Tibial nerve (tissue), 4 donors: Measurements from ENCODE around the gene OXA1L. TPM values are rescaled to one million over a fixed set of nuclear protein-coding genes. Genes with fewer than 3 reads are reported as not detected.
"Not testable (repeated sequence)": the region's sequence is repeated elsewhere in the genome, so short reads cannot be mapped to it uniquely, and the experiment has no call there.

ENCODE experiments used
- DNase-seq, 2 donors: peaks; one replicate each; pipeline ENCODE4 v3.0.0-alpha.2; 2019; ENCODE audit warnings: low spot score in 2 of 2
- H3K27ac ChIP-seq, 4 donors: fragments of 200-600 bp; sonication (generic) in 3 of 4; one replicate each; pipeline ENCODE4 v1.5.1; 2017 to 2019; ENCODE audit warnings: mild to moderate bottlenecking in 1 of 4
- H3K27me3 ChIP-seq, 2 donors: fragments of 200-600 bp; sonication (generic) in 1 of 2; one replicate each; pipeline versions ENCODE4 v1.5.1 to v1.6.0; 2017 to 2019
- H3K36me3 ChIP-seq, 3 donors: fragments of 200-600 bp; sonication (generic); one replicate each; pipeline ENCODE4 v1.5.1; 2018 to 2019
- H3K4me1 ChIP-seq, 4 donors: fragments of 200-600 bp; sonication (generic) in 3 of 4; one replicate each; pipeline ENCODE4 v1.5.1; 2017 to 2019
- H3K4me3 ChIP-seq, 4 donors: fragments of 200-600 bp; sonication (generic) in 3 of 4; one replicate each; pipeline ENCODE4 v1.5.1; 2017 to 2019; ENCODE audit warnings: mild to moderate bottlenecking in 1 of 4, moderate library complexity in 1 of 4
- H3K9me3 ChIP-seq, 4 donors: fragments of 200-600 bp; sonication (generic) in 3 of 4; one replicate each; pipeline ENCODE4 v1.5.1; 2017 to 2019
- CTCF ChIP-seq, 5 experiments: fragments of 200-600 bp in 3 of 5; fragments of 450-650 bp in 2 of 5; sonication (generic) in 3 of 5; IDR thresholded peaks; one replicate each; pipeline ENCODE4 v1.5.1; 2016 to 2019; ENCODE audit warnings: antibody characterized with exemption in 5 of 5, mild to moderate bottlenecking in 3 of 5, moderate library complexity in 2 of 5
- EP300 ChIP-seq, 2 donors: sonication (generic); formaldehyde crosslinking; IDR thresholded peaks; one replicate each; pipeline ENCODE4 v1.6.1; 2017; ENCODE audit warnings: antibody characterized with exemption in 2 of 2, mild to moderate bottlenecking in 1 of 2
- POLR2A ChIP-seq, 2 donors: fragments of 450-650 bp; IDR thresholded peaks; one replicate each; pipeline ENCODE4 v1.6.1; 2017; ENCODE audit warnings: antibody characterized with exemption in 2 of 2, mild to moderate bottlenecking in 2 of 2, moderate library complexity in 2 of 2
- WGBS, 2 donors: methylation state at CpG; one replicate each; pipeline ENCODE4 v1.1.5; 2018; 5-methylcytosine and 5-hydroxymethylcytosine counted together
- total RNA-seq, 4 donors: library from RNA; depleted of rRNA; stranded (reverse); fragments of >200 nt; gene quantifications; one replicate each; pipeline ENCODE4 v1.1.0, GENCODE V29; 2016

Gene OXA1L
- total RNA-seq, 4 donors from 2014 or later = 65.5 to 79.6 (median 69.6) TPM

GRCh38 chr14:22773162-22774010 lies 6.9 kb downstream of the OXA1L start:
- 95% methylated on average over 8 of the region's 8 CpGs for WGBS, 2 donors
- H3K9me3 ChIP-seq = no peaks in the 10 kb centered on the region
- no peaks in the 10 kb centered on the region for H3K27me3 ChIP-seq
- H3K4me1 ChIP-seq = peaks cover 0 to 13% (median under 1%) of the 10 kb centered on the region in 4 donors
- peaks cover 9 to 72% (median 25%) of the 10 kb centered on the region in 3 donors for H3K36me3 ChIP-seq
- no peak overlapping the region for H3K27ac ChIP-seq
- H3K4me3 ChIP-seq = no peak overlapping the region
- no peak for TF ChIP-seq CTCF (IDR thresholded peaks at IDR 0.05)
- no peak for TF ChIP-seq POLR2A (IDR thresholded peaks at IDR 0.05)
- no peak for TF ChIP-seq EP300 (IDR thresholded peaks at IDR 0.05)
- DNase-seq = no peak

- TF ChIP-seq POLR2A (IDR thresholded peaks at IDR 0.05) = no peak
- no peak for TF ChIP-seq CTCF (IDR thresholded peaks at IDR 0.05)
- TF ChIP-seq EP300 (IDR thresholded peaks at IDR 0.05) = no peak
- no peak overlapping the region for H3K27ac ChIP-seq
- no peaks in the 10 kb centered on the region for H3K9me3 ChIP-seq
- no peak overlapping the region for H3K4me3 ChIP-seq
- H3K4me1 ChIP-seq = peaks cover 0 to 5% (median 0%) of the 10 kb centered on the region in 4 donors
- 88 to 92% methylated on average over 10 of the region's 10 CpGs for WGBS, 2 donors
- no peak for DNase-seq
- peaks cover 9 to 64% (median 25%) of the 10 kb centered on the region in 3 donors for H3K36me3 ChIP-seq
- H3K27me3 ChIP-seq = no peaks in the 10 kb centered on the region
These were observed 7.7 kb downstream of the OXA1L start for GRCh38 chr14:22774011-22774706.

- 95% methylated on average over 2 of the region's 2 CpGs for WGBS, 2 donors
- TF ChIP-seq EP300 (IDR thresholded peaks at IDR 0.05) (no peak), POLR2A (IDR thresholded peaks at IDR 0.05) (no peak), CTCF (IDR thresholded peaks at IDR 0.05) (no peak)
- peaks cover 2 to 44% (median 8%) of the 10 kb centered on the region in 3 donors for H3K36me3 ChIP-seq
These were observed 9.7 kb downstream of the OXA1L start for GRCh38 chr14:22776215-22776614.

GRCh38 chr14:22776849-22777248 lies 10.4 kb downstream of the OXA1L start:
- Histone ChIP-seq H3K36me3 (peaks cover 2 to 37% (median 2%) of the 10 kb centered on the region in 3 donors), H3K4me1 (peaks cover 0 to 11% (median 0%) of the 10 kb centered on the region in 4 donors)
- WGBS, 2 donors = 86 to 96% methylated on average over 8 of the region's 8 CpGs
- H3K27me3 ChIP-seq, H3K9me3 ChIP-seq, H3K4me3 ChIP-seq, H3K27ac ChIP-seq, DNase-seq: not testable (repeated sequence)

More at GRCh38 chr14:22776215-22776614, 9.7 kb downstream of the OXA1L start:
- H3K9me3 ChIP-seq = no peaks in the 10 kb centered on the region
- H3K27ac ChIP-seq = no peak overlapping the region
- H3K27me3 ChIP-seq = no peaks in the 10 kb centered on the region
- no peak for DNase-seq
- no peak overlapping the region for H3K4me3 ChIP-seq
- peaks cover 0 to 11% (median 0%) of the 10 kb centered on the region in 4 donors for H3K4me1 ChIP-seq

- H3K36me3 ChIP-seq = peaks cover 0 to 25% (median 2%) of the 10 kb centered on the region in 3 donors
- 80 to 89% methylated on average over 2 of the region's 2 CpGs for WGBS, 2 donors
- no peak overlapping the region for H3K27ac ChIP-seq
- no peak for TF ChIP-seq CTCF (IDR thresholded peaks at IDR 0.05)
- TF ChIP-seq EP300 (IDR thresholded peaks at IDR 0.05) = no peak
- TF ChIP-seq POLR2A (IDR thresholded peaks at IDR 0.05) = no peak
- no peaks in the 10 kb centered on the region for H3K9me3 ChIP-seq
- no peaks in the 10 kb centered on the region for H3K27me3 ChIP-seq
- no peak overlapping the region for H3K4me3 ChIP-seq
- peaks cover 0 to 11% (median 0%) of the 10 kb centered on the region in 4 donors for H3K4me1 ChIP-seq
- DNase-seq = no peak
These were observed 11.6 kb downstream of the OXA1L start for GRCh38 chr14:22778084-22778483.
